Neural progenitor cell (in vitro differentiated cells): Measurements from ENCODE around the gene SPAG16. TPM values are rescaled to one million over a fixed set of nuclear protein-coding genes. Genes with fewer than 3 reads are reported as not detected.

ENCODE experiments used
- DNase-seq: peaks from one replicate; pipeline ENCODE4 v3.0.0-alpha.2; 2016; ENCODE audit warnings: low spot score
- H2AFZ ChIP-seq: fragments of 200-600 bp; sonication (generic); replicated peaks from 2 replicates; pipeline ENCODE4 v1.6.1; 2016; ENCODE audit warnings: antibody characterized with exemption
- H3F3A ChIP-seq: fragments of 200-600 bp; sonication (generic); 2 replicates; pipeline ENCODE4 v1.6.1; 2016; ENCODE audit warnings: antibody characterized with exemption, low read depth
- H3K27ac ChIP-seq: fragments of 200-600 bp; sonication (generic); 2 replicates; pipeline ENCODE4 v1.5.1; 2016; ENCODE audit warnings: mild to moderate bottlenecking
- H3K27me3 ChIP-seq: fragments of 200-600 bp; sonication (generic); 2 replicates; pipeline ENCODE4 v1.6.1; 2016; ENCODE audit warnings: mild to moderate bottlenecking, moderate library complexity
- H3K36me3 ChIP-seq: fragments of 200-600 bp; sonication (generic); 2 replicates; pipeline ENCODE4 v1.5.1; 2016
- H3K4me1 ChIP-seq: fragments of 200-600 bp; sonication (generic); 2 replicates; pipeline ENCODE4 v1.6.1; 2016; ENCODE audit warnings: mixed run types
- H3K4me2 ChIP-seq: fragments of 200-600 bp; sonication (generic); 2 replicates; pipeline ENCODE4 v1.6.1; 2016
- H3K4me3 ChIP-seq: fragments of 200-600 bp; sonication (generic); 2 replicates; pipeline ENCODE4 v1.5.1; 2016
- H3K79me2 ChIP-seq: fragments of 200-600 bp; sonication (generic); 2 replicates; pipeline ENCODE4 v1.6.1; 2016; ENCODE audit warnings: low read depth
- H3K9ac ChIP-seq: fragments of 200-600 bp; sonication (generic); 2 replicates; pipeline ENCODE4 v1.6.1; 2016
- H3K9me3 ChIP-seq: fragments of 200-600 bp; sonication (generic); 2 replicates; pipeline ENCODE4 v1.5.1; 2016; ENCODE audit warnings: low read depth
- H4K20me1 ChIP-seq: fragments of 200-600 bp; sonication (generic); 2 replicates; pipeline ENCODE4 v1.6.1; 2016; ENCODE audit warnings: low read depth
- H3K27ac Mint-ChIP-seq: 3 replicates; pipeline ENCODE4 v1.8.0; 2021; ENCODE audit warnings: mixed read lengths
- H3K27me3 Mint-ChIP-seq: 2 replicates; pipeline ENCODE4 v1.8.0; 2022; ENCODE audit warnings: low read depth, mild to moderate bottlenecking, inconsistent platforms, moderate library complexity, mixed read lengths; ENCODE audit not compliant: insufficient read depth
- H3K36me3 Mint-ChIP-seq: 3 replicates; pipeline ENCODE4 v1.8.0; 2021; ENCODE audit warnings: mixed read lengths
- H3K4me1 Mint-ChIP-seq: 3 replicates; pipeline ENCODE4 v1.8.0; 2021; ENCODE audit warnings: mixed read lengths
- H3K4me3 Mint-ChIP-seq: 3 replicates; pipeline ENCODE4 v1.8.0; 2021; ENCODE audit warnings: mild to moderate bottlenecking, moderate library complexity, mixed read lengths
- H3K9me3 Mint-ChIP-seq: 3 replicates; pipeline ENCODE4 v1.8.0; 2020; ENCODE audit warnings: mixed read lengths
- CTCF ChIP-seq: fragments of 200-600 bp; sonication (generic); IDR thresholded peaks from 2 replicates; pipeline ENCODE4 v1.5.1; 2017; ENCODE audit warnings: antibody characterized with exemption, mild to moderate bottlenecking
- EZH2 ChIP-seq: fragments of 200-600 bp; sonication (generic); IDR thresholded peaks from 2 replicates; pipeline ENCODE4 v1.6.1; 2017; ENCODE audit warnings: antibody characterized with exemption, mild to moderate bottlenecking, moderate library complexity
- EZH2phosphoT487 ChIP-seq: fragments of 200-600 bp; sonication (generic); IDR thresholded peaks from 2 replicates; pipeline ENCODE4 v1.6.1; 2017; ENCODE audit warnings: antibody characterized with exemption
- total RNA-seq: library from RNA; depleted of rRNA; stranded (reverse); fragments of >200 nt; gene quantifications from 2 replicates; pipeline ENCODE4 v1.2.3, GENCODE V29; 2015; ENCODE audit warnings: low replicate concordance

SPAG16 gene
- total RNA-seq, 1 donor from 2014 or later, result 70.3 TPM

GRCh38 chr2:213640738-213641425 lies 356.6 kb downstream of the SPAG16 start:
- H3K27ac ChIP-seq, result no peak overlapping the region
- Mint-ChIP-seq H3K9me3 (peaks cover 7% of the 10 kb centered on the region), H3K27ac (no peak overlapping the region)

DNA sequence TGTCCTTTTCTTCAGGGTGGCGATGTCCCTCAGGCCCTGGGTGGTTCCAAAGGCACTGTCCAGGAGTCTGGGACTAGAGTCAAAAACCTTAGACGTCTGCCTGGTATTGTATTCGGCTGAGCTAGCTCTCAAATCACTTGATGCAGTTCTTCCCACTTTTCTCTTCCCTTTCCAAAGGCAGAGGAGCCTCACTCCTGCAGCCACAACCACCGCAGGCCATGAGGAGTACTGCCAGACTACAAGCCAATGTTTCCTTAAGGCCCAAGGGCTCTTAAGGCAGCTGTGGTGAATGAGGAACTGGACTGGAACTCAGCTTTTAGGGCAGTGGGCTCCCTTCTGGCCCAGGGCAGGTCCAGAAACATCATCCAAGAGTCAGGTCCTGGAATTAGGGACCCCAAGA lies 360.7 kb downstream of the SPAG16 start:
- Mint-ChIP-seq H3K27ac (no peak overlapping the region), H3K4me3 (no peak overlapping the region), H3K4me1 (no peaks in the 10 kb centered on the region), H3K9me3 (peaks cover 5% of the 10 kb centered on the region), H3K36me3 (no peaks in the 10 kb centered on the region), H3K27me3 (no peaks in the 10 kb centered on the region)
- H3F3A ChIP-seq, result no peaks in the 10 kb centered on the region
- no peak overlapping the region for H3K9ac ChIP-seq
- H3K4me3 ChIP-seq, result no peak overlapping the region
- H3K9me3 ChIP-seq, result no peaks in the 10 kb centered on the region
- H3K36me3 ChIP-seq, result no peaks in the 10 kb centered on the region
- H3K27ac ChIP-seq, result no peak overlapping the region
- no peak for DNase-seq
- no peak overlapping the region for H3K4me2 ChIP-seq
- no peaks in the 10 kb centered on the region for H3K79me2 ChIP-seq
- no peak overlapping the region for H2AFZ ChIP-seq
- TF ChIP-seq CTCF (no peak), EZH2 (no peak), EZH2phosphoT487 (no peak)
- no peaks in the 10 kb centered on the region for H3K27me3 ChIP-seq
- H3K4me1 ChIP-seq, result peaks cover 3% of the 10 kb centered on the region
- no peaks in the 10 kb centered on the region for H4K20me1 ChIP-seq

More at GRCh38 chr2:213640738-213641425, 356.6 kb downstream of the SPAG16 start:
- Histone ChIP-seq H2AFZ (no peak overlapping the region), H3K4me3 (no peak overlapping the region), H3K9me3 (no peaks in the 10 kb centered on the region), H3K27me3 (no peaks in the 10 kb centered on the region), H3F3A (no peaks in the 10 kb centered on the region), H3K4me2 (no peak overlapping the region), H3K9ac (no peak overlapping the region), H3K79me2 (no peaks in the 10 kb centered on the region), H3K4me1 (no peaks in the 10 kb centered on the region), H3K36me3 (no peaks in the 10 kb centered on the region), H4K20me1 (no peaks in the 10 kb centered on the region)
- no peaks in the 10 kb centered on the region for H3K27me3 Mint-ChIP-seq
- H3K4me1 Mint-ChIP-seq, result no peaks in the 10 kb centered on the region
- TF ChIP-seq CTCF, result no peak
- H3K36me3 Mint-ChIP-seq, result no peaks in the 10 kb centered on the region
- no peak overlapping the region for H3K4me3 Mint-ChIP-seq
- no peak for DNase-seq

DNA sequence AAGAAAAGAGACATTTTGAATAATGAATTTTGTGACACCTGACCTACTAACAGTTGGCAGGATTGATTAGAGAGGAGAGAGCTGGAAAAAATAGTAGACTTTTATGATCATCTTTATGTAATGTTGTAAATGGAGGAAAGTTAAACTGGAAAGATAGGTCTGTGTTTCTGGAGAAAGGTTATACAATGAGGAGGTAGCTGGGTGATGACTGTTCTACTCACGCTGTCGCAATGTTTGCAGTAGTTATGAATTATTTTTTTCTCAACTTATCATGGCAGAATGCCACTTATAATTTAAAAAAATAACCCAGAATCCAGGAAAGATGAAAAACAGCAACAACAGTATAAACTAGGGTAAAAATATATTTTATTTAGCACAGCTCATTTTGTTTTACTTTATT lies 364.9 kb downstream of the SPAG16 start:
- no peaks in the 10 kb centered on the region for H3F3A ChIP-seq
- H3K27me3 Mint-ChIP-seq, result no peaks in the 10 kb centered on the region
- no peak for TF ChIP-seq EZH2
- no peak for TF ChIP-seq EZH2phosphoT487
- TF ChIP-seq CTCF, result no peak
- H3K4me1 ChIP-seq, result peaks cover 3% of the 10 kb centered on the region
- H3K4me2 ChIP-seq, result no peak overlapping the region
- H3K79me2 ChIP-seq, result no peaks in the 10 kb centered on the region
- no peak overlapping the region for H2AFZ ChIP-seq
- DNase-seq, result no peak
- no peak overlapping the region for H3K4me3 Mint-ChIP-seq
- H3K36me3 ChIP-seq, result no peaks in the 10 kb centered on the region
- H3K4me1 Mint-ChIP-seq, result no peaks in the 10 kb centered on the region
- H3K9me3 ChIP-seq, result no peaks in the 10 kb centered on the region
- H3K27me3 ChIP-seq, result no peaks in the 10 kb centered on the region
- H3K4me3 ChIP-seq, result no peak overlapping the region
- no peak overlapping the region for H3K9ac ChIP-seq
- no peaks in the 10 kb centered on the region for H4K20me1 ChIP-seq
- no peaks in the 10 kb centered on the region for H3K36me3 Mint-ChIP-seq
- H3K27ac ChIP-seq, result no peak overlapping the region
- H3K9me3 Mint-ChIP-seq, result no peaks in the 10 kb centered on the region
- no peak overlapping the region for H3K27ac Mint-ChIP-seq
